GM12892 (cell line): ENCODE results near the gene FBXO22.

Experiments used
- POLR2A ChIP-seq: IDR thresholded peaks from 2 replicates; pipeline ENCODE4 v1.6.1; 2011; ENCODE audit warnings: low read depth, low read length, control low read depth
- POLR2AphosphoS5 ChIP-seq: IDR thresholded peaks from 2 replicates; pipeline ENCODE4 v1.6.1; 2011; ENCODE audit warnings: low read depth, low read length, control low read depth
- TAF1 ChIP-seq: IDR thresholded peaks from 2 replicates; pipeline ENCODE4 v1.6.1; 2011; ENCODE audit warnings: low read depth, mild to moderate bottlenecking, control low read depth, low read length, borderline replicate concordance

DNA sequence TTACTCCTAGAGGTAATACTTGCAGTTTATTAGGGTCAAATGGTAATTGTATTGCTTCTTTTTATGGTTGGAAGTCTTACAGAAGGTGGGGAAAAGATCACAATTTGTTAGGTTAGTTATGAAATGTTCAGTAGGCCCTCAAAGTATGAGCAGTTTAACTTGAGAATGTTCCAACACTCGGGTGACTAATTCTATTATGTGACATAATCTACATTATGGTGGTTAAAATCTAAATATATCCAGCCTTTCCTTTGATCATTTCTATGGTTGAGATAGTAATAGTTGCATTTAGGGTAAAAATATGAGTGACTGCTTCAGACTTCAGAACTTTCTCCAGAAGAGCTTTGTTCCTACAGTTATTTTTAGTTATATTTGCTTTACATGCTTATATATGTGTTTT, 19.6 kb upstream of the FBXO22 start:
- TF ChIP-seq POLR2AphosphoS5 = no peak
- no peak for TF ChIP-seq POLR2A
- no peak for TF ChIP-seq TAF1
